ENCODE measurements around the gene ADAM10. TPM values are rescaled to one million over a fixed set of nuclear protein-coding genes. Genes with fewer than 3 reads are reported as not detected.

The ADAM10 gene
- total RNA-seq, 4 donors from 2014 or later, result 45.1 to 57.0 (median 52.5) TPM

DNA sequence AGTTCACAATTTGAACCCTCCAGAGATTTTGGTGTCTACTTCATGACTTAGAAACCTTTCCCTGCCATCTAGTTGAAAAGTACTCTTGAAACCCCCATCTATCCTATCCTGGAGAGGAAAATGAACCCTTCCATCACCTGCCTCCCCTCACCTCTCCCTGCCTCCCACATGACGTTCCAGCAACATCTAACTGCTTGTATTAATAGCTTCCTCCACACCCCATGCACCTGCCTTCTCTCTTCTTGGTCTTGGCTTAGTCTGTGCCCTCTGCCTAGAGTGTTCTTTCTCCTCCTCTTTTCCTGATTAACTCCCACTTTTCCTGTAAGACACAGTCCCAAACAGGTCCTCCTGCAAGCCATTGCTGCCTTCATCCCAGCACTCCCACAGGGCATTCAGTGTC lies 210.0 kb downstream of the ADAM10 start:
- H3K27me3 ChIP-seq, result no peaks in the 10 kb centered on the region
- no peaks in the 10 kb centered on the region for H3K4me1 ChIP-seq
- WGBS, result 41% methylated on average over 1 of the region's 1 CpG
- H3K27ac ChIP-seq, result no peak overlapping the region
- DNase-seq (ENCODE audit: low spot score in 2 of 2), result no peak
- no peak overlapping the region for H3K4me3 ChIP-seq
- TF ChIP-seq POLR2AphosphoS5 (IDR thresholded peaks at IDR 0.05), result no peak
- TF ChIP-seq POLR2A (IDR thresholded peaks at IDR 0.05), result no peak
- H3K9me3 ChIP-seq, result no peaks in the 10 kb centered on the region
- H3K36me3 ChIP-seq, result no peaks in the 10 kb centered on the region

DNA sequence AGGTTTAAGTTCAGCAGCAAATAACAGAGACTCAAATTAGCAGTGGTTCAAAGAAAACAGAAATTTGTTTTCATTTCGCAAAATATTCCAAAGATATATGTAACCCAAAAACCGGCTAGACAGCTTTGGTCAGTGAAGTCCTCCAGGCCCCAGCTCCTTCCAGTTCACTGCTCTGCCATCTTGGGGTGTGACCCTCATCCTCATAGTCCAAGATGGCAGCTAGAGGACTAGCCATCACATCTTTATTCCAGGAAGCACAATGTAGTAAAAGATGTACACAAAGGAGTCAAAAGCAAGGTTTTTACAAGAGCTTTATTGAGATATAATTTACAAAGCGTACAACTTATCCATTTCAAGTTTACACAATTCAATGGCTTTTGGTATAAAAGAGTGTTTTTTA lies 210.6 kb downstream of the ADAM10 start:
- Histone ChIP-seq H3K4me3 (no peak overlapping the region), H3K4me1 (no peaks in the 10 kb centered on the region), H3K27ac (no peak overlapping the region), H3K36me3 (no peaks in the 10 kb centered on the region), H3K27me3 (no peaks in the 10 kb centered on the region), H3K9me3 (no peaks in the 10 kb centered on the region)
- DNase-seq (ENCODE audit: low spot score in 2 of 2), result no peak
- TF ChIP-seq POLR2A (IDR thresholded peaks at IDR 0.05), result no peak
- TF ChIP-seq POLR2AphosphoS5 (IDR thresholded peaks at IDR 0.05), result no peak
- TF ChIP-seq EP300 (IDR thresholded peaks at IDR 0.05), result no peak
- TF ChIP-seq, protein P1, sequence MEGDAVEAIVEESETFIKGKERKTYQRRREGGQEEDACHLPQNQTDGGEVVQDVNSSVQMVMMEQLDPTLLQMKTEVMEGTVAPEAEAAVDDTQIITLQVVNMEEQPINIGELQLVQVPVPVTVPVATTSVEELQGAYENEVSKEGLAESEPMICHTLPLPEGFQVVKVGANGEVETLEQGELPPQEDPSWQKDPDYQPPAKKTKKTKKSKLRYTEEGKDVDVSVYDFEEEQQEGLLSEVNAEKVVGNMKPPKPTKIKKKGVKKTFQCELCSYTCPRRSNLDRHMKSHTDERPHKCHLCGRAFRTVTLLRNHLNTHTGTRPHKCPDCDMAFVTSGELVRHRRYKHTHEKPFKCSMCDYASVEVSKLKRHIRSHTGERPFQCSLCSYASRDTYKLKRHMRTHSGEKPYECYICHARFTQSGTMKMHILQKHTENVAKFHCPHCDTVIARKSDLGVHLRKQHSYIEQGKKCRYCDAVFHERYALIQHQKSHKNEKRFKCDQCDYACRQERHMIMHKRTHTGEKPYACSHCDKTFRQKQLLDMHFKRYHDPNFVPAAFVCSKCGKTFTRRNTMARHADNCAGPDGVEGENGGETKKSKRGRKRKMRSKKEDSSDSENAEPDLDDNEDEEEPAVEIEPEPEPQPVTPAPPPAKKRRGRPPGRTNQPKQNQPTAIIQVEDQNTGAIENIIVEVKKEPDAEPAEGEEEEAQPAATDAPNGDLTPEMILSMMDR (IDR thresholded peaks at IDR 0.05), result no peak
- WGBS, result 99% methylated on average over 3 of the region's 3 CpGs

Other genes with a start within 250 kb of the ADAM10 start
- 10 to 100 TPM; 11.4 to 31.1 (median 20.5) TPM for gene MINDY2, start 21.6 kb upstream of the ADAM10 start, total RNA-seq
- gene SLTM, start 184.0 kb upstream of the ADAM10 start, total RNA-seq, result 100 to 1,000 TPM in 2 of 4 donors, 10 to 100 TPM in 2; 73.2 to 213 (median 98.0) TPM
- gene RNF111, start 238.0 kb upstream of the ADAM10 start, total RNA-seq, result 10 to 100 TPM; 15.2 to 34.4 (median 22.2) TPM